HG03196 (cell line): Measurements from ENCODE around the gene ADAM21.
"Not testable (repeated sequence)": the region's sequence is repeated elsewhere in the genome, so short reads cannot be mapped to it uniquely, and the experiment has no call there.

Experiments used
- ATAC-seq: cut with Tn5 transposase; IDR thresholded peaks from one replicate; pipeline ENCODE4 v1.9.1; 2021; ENCODE audit not compliant: unreplicated experiment

The ADAM21 gene

DNA sequence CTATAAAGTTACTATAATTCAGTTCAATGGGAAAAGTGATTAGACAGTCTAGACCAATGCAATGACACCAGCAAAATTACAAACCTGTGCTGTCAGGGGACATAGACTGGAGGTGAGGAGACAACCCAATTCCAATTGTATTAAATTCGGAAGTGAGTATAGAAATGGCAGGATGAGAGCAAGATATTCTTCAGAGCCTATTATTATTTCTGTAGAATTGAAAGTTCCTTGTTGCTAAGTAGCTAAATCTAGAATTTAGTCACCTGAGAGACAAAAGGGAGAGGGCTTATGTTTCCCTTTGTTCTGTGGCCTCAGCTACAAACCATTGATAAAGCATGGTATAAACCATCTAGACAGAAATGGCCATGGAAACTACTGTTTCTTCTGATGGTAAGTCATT is at the start of gene ADAM21:
TSS of gene ADAM21 (plus strand) at position 301 of the 400 bp plus-strand sequence. CDS start 5,326 bp downstream, outside the sequence.
- no peak for ATAC-seq

DNA sequence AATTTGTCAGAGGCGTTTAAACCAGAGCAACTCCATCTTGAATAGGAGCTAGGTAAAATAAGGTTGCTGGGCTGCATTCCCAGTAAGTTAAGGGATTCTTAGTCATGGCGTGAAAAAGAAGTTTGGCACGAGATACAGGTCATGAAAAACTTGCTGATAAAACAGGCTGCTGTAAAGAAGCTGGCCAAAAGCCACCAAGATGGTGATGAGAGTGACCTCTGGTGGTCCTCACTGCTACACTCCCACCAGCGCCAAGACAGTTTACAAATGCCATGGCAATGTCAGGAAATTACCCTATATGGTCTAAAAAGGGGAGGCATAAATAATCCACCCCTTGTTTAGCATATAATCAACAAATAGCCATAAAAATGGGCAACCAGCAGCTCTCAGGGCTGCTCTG is 48.6 kb upstream of the ADAM21 start:
- not testable (repeated sequence) for ATAC-seq

DNA sequence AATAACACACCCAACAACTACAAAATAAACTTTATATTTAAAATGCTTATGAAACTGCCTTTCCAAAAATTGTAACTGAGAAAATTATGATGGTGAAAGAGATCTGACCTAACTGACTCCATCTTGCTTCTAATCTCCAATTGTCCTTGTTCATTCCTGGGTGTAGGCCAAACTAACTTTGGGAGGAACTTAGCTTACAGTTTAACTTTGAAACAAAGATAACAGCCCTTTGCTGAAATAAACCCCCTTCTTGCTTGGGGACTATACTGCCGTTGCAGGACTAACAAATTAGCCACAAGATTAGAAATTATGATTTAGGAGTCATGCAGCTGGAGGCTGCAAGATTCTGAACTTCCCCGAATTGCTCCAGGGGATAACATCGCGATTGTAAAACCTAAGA is 45.8 kb upstream of the ADAM21 start:
- not testable (repeated sequence) for ATAC-seq

DNA sequence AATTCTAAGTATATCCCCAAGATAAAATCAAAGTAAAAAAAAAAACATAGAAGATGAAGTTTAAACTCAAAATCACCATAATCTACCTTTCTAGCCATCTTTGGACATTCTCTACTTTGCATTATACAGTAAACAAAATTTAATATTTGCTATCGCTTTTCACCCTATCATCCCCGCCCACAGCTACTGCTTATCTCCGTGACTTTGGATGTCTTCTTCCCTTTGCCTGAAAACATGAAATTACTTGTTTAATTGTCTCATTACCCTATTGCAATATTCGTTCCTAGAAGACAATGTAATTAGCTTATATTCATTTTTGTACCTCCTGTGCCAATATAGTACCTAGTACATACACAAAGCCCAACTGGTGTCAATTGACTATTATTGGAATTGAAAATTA is 44.4 kb upstream of the ADAM21 start:
- ATAC-seq = no peak

DNA sequence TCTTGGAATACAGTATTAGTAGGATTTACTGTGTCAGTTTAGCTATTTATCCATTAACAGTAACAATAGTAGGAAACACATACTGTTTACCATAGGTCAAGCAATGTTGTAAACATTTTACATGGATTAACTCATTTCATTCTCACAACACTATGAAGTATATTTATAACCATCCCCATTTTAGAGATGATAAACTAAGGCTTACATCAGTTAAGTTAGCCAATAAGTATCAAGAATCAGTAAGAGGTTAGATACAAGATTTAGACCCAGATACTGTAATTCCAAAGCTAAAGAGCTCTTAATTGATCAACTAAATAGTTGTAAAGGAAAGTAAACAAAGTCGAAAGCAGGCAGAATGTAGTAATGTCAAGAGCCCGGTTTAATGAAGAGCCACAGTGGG is 36.2 kb upstream of the ADAM21 start:
- ATAC-seq = no peak

DNA sequence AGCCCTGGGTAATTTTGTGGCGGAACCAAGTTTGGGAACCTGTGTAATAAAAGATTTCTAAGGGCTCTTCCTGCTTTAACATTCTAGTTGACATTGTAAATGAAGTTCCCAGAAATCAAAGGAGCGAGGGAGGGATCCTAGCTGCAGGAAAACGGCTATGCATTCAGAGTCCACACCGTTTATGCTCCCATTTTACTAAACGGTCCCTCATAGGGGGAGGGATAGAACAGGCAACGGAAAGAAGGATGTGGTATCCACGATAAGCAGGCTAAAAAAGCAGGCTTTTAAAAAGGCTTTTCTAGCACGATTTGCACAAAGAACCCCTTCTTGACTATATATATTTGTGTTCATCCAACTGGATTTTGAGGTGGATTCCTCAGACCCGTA is 35.6 kb upstream of the ADAM21 start:
- ATAC-seq = no peak

DNA sequence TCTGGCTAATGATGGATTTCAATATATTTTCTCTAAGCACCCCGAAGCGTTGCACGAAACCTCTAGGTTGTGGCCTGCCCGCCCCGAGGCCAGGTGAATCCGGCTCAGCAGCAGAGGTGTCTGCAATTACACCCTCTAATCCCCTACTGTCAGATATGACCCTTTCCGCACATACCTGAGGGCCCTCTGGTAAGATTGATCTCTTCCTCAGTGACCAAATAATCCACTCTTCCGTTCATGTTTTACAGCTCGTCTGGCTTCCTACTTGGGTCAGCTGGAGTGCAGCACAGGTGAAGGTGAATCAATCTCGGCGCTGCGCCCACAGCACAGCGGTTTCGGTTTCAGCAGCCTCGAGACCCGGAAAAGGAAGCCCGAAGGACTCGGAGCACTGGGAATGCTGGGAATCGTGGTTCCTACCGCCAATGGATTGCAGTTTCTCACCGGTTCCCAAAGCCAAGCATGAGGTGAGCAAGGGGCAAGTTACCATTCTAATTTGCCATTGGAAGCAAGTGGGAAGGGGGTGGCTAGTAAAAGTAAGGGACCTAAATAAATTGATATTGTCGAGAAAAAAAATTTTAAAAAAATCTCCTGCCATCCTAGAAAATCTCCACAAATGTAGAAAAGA is 35.1 kb upstream of the ADAM21 start, which contains the start of gene SYNJ2BP:
TSS of gene SYNJ2BP (minus strand) at position 366 of the 625 bp plus-strand sequence. CDS start at position 239, 127 bp downstream.
- no peak for ATAC-seq

DNA sequence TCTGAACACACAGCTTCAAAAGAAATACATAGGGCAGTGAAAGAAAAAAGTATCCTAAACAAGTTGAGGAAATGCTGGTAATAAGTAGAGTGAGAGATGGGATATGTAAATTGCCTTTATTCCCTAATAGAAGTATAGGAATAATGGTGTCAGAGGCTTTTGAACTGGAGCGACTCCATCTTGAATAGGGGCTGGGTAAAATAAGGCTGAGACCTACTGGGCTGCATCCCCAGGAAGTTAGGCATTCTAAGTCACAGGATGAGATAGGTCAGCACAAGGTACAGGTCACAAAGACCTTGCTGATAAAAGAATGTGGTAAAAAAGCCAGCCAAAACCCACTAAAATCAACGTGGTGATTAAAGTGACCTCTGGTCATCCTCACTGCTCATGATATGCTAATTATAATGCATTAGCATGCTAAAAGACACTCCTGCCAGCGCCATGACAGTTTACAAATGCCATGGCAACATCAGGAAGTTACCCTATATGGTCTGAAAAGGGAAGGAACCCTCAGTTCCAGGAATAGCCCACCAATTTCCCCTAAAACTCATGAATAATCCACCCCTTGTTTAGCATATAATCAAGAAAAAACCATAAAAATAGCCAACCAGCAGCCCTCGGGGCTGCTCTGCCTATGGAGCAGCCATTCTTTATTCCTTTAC is 32.6 kb upstream of the ADAM21 start:
- not testable (repeated sequence) for ATAC-seq

DNA sequence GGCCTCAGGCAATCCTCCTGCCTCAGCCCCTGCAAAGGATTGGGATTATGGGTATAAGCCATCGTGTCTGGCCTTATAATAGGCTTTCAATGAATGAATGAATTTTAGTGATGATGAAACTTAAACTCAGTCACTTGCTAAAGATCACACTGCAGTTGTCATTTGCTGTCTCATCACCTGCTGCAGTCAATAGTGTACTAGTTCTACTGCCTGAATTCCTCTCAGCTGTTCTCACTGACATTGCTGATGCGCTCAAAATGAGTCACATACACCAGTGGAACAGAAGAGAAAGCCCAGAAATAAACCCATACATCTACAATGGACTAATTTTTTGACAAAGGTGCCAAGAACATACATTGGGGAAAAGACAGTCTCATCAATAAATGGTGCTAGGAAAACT is 29.4 kb upstream of the ADAM21 start:
- ATAC-seq = no peak

DNA sequence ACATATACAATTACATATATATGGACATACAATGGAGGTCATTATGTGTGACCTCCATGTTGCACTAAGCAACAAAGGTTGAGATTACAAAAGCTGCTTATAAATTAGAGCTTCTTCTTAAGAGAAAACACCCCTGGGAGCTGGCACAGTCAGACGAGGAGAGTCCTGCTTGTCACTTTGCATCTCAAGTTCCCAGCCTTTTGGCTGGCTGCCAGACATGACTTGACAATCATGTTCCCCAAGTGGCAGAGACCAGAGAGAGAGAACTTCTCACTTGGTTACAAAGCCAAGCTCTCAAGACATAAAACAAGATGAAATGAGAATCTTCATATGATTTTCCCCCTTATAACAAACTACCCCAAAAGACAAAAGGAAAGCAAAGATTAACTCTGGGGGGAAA is 26.6 kb upstream of the ADAM21 start:
- ATAC-seq = no peak

DNA sequence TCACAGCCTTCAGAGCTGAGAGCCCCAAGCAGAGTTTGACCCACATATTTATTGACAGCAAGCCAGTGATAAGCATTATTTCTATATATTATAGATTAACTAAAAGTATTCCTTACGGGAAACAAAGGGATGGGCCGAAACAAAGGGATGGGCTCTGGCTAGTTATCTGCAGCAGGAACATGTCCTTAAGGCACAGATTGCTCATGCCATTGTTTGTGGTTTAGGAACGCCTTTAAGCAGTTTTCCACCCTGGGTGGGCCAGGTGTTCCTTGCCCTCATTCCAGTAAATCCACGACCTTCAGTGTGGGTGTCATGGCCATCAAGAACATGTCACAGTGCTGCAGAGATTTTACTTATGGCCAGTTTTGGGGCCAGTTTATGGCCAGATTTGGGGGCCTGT is 25.4 kb upstream of the ADAM21 start:
- not testable (repeated sequence) for ATAC-seq

DNA sequence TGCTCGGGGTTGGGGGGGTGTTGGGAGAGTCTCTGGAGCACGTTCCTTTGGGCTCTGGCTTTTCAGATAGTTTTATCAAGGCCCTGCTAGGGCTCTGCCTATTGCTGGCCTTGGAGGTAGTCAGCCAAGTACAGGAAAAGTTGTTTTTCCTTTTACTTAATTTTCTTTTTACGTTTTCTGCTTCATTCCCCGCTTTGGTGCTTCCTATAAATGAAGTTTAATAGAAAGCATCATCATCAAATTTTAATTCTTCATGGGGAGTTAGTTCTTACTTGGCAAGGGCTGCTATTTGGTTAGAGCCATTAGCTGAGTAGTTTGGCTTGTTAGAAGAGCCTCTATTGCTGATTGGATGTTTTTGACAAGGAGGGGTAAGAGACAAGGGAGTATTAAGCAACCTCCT is 15.1 kb upstream of the ADAM21 start:
- no peak for ATAC-seq

DNA sequence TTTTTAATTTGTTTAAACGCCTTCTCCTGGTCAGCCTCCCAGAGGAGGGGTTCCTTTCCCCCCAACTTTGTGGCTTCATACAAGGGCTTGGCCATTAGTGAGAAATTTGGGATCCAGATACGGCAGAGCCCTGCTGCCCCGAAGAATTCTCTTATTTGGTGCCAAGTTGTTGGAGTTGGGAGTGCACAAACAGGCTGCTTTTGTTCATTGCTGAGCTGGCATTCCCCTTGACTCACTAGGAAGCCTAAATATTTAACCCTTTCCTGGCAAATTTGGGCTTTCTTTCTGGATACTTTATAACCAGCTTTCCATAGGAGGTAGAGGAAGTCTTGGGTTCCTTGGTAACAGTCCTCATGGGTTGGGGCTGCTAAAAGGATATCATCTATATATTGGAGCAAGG is 10.3 kb upstream of the ADAM21 start:
- no peak for ATAC-seq

DNA sequence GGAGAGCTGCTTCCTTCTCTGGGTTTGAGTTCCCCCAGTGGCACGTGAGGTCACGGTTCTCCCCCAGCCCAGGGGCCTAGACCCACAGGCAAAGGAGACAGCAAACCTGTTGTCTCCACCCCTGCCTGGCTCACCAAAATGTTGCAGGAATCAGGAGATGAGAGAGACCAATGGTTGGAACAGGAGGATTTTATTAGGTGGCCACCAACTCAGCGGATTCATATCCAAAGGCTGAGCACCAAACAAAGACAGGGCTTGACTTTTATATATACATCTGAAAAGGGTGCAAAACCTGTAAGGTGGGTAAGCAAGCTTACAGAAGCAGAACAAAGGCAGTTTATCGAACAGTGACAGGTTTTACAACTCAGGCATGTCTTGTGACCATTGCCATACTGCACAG is 9.2 kb upstream of the ADAM21 start:
- no peak for ATAC-seq

DNA sequence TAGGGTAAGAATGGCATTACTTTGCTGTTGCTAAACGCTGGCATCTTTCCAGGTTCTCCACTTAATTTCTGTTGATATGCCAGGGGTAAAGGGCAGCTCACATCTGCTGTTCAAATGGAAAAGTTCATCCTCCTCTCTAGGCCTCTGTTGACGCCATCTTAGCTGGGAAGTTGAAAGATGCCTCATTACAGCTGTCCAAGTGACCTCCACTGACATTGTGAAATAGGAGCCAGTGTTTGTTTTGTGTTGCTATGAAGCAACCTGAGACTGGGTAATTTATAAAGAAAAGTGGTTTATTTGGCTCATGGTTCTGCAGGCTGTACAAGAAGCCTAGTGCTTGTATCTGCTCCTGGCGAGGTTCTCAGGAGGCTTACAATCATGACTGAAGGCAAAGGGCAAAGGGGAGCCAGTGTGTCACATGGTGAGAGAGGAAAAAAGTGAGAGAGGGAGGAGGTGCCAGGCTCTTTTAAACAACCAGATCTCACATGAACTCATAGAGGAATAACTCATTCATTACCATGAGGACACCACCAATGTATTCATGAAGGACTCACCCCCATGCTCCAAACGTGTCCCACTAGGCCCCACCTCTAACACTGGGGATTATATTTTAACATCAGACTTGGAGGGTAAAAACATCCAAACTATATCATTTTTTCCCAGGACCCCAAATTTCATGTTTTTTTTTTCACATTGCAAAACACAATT is 3.2 kb upstream of the ADAM21 start:
- ATAC-seq = no peak

DNA sequence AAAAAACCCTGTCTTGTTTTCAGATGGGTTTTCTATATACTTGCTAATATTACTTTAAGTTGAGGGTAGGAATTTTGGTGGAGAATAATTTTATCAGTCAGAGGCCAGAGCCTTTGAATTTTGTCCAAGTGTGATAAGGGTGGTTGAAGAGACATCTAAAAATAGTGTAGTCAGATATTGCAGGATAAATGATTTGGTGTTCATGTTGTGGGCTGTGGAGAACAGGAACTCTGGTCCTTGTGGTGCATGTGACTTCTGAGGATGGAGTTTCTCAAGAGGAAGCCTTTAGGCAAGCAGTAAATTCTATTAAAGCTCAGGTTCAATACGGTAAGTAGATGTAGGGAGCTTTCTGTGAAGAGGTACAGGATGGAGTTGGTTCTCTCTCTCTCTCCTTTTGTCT is 2.8 kb downstream of the ADAM21 start:
- ATAC-seq = no peak

DNA sequence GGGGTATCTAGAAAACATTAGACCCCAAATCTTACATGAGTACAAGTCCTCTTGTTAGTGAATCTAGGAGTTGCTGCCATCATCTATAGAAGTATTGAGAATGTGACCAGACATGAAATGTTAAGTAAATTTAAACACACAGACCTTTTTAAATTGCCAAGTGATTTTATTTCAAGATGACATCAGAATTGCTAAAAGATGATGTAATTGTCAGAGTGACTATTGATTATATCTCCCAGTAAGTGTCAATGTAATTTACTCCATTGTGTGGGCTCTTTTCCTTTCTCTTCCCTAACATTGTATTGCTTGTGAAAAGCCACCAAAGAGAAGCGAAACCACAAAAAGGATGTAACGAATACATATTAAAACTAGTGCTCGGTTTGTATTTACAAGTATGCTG is 16.8 kb downstream of the ADAM21 start:
- ATAC-seq = no peak

DNA sequence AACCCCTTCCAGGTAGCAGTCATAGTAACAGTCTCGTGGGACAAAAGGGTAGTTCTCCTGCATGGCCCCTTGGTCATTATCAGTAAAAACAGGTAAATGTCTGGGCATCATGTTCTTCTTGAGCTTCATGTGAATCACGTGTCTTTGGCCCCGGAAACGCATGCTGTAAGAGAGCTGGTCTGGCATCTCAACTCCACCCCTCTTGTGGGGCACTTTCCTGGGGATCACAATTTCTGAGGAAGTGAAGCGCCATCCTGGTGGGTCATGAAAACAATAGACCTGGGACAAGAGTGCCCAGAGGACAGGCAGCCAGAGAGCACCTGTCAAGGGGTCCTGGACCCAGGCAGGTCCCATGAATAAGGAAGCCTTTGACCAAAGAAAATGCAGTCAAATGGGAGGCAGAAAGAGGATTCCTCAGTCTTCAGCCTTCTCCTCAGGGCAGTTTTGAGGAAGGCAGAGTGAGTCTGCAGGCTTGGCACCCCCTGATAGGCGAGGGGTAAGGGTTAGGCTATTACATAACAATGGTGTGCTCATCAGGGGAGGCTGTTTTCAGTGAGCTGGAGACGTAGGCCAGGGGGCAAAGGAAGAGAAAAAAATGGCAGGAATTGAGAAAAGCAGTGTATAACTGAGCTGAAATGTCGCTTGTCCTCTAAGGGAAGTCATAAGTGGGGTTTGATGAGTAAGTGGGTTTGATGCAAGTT is 19.0 kb downstream of the ADAM21 start:
- not testable (repeated sequence) for ATAC-seq

DNA sequence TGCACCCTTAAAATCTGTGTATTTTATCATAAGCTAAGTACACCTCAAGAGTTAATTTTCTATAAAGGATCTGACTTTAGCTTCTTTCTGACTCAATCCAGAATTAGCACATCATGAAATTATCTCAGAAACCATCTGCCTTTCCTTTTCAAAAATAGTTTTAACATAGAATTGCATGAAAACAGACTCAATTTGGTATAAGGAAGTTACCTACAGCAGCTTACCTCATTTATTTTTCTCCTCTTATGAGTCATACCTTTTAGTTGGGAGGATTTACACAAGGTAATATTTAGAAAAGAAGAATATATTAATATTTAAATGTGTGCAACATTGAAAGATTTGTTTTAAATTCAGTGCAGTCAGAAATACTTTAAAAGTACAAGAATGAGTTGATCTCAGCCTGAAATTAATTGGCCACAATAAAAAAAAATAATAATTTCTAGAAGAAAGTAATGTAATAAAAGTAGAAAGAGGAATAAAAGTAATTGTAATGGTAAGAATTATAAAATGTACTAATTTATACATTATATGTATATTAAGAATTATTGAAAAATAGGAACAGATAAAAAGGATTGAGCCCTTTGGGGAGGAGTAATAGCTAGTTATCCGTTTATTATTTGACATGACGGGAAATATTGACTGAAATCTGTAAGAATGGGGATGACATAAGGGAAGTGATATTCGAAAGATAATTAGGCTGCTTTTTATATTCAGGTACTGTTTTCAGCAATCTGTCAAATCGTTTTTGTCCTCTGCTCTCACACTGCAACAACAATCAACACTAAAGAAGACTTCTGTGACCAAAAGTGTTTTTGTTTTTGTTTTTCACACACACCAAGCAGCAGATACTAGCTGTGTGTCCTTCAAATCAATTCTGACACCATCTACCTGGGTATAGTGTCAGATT is 20.5 kb downstream of the ADAM21 start:
- ATAC-seq = no peak

DNA sequence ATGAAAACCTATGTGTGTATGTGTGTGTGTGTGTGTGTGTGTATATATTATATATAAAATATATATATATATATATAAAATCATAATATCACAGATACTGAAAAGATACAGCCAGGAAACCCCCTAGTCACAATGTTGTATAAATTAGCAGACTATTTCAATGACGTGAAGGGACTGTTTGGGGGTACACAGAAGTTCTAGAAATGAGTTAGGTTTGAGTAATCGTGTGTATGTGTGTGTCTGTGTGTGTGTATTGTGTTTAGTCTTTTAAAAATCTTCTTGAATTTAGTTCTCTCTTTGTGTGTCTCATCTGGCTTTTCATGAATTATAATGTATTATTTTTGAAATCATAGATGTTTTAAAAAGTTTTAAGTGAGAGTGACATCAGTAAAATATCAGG is 21.9 kb downstream of the ADAM21 start:
- no peak for ATAC-seq

DNA sequence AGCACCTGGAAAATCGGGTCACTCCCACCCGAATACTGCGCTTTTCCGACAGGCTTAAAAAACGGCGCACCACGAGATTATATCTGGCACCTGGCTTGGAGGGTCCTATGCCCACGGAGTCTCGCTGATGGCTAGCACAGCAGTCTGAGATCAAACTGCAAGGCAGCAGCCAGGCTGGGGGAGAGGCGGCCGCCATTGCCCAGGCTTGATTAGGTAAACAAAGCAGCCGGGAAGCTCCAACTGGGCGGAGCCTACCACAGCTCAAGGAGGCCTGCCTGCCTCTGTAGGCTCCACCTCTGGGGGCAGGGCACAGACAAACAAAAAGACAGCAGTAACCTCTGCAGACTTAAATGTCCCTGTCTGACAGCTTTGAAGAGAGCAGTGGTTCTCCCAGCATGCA is 23.5 kb downstream of the ADAM21 start:
- ATAC-seq = not testable (repeated sequence)
